Stimulated activated CD8-positive, alpha-beta memory T cell treated with anti-CD3 and anti-CD28 coated beads, Interleukin-12 subunit alpha, Interleukin-12 subunit beta, amount 100 ng/mL, for 4 hours (primary cell): ENCODE data around the gene CFAP20DC.
"Not testable (repeated sequence)": the region's sequence is repeated elsewhere in the genome, so short reads cannot be mapped to it uniquely, and the experiment has no call there.

Experiments
- DNase-seq: peaks from one replicate; pipeline ENCODE4 v3.0.0-alpha.2; 2020; ENCODE audit warnings: low read depth

Gene CFAP20DC

GRCh38 chr3:58867621-58868020, 182.2 kb downstream of the CFAP20DC start:
- DNase-seq, result no peak

- no peak for DNase-seq
Measured at GRCh38 chr3:58866079-58866478, 183.7 kb downstream of the CFAP20DC start.

- DNase-seq, result no peak
Measured at GRCh38 chr3:58864480-58864879, 185.3 kb downstream of the CFAP20DC start.

GRCh38 chr3:58863206-58863605, 186.6 kb downstream of the CFAP20DC start:
- DNase-seq, result no peak

GRCh38 chr3:58861551-58861950, 188.3 kb downstream of the CFAP20DC start:
- no peak for DNase-seq

- DNase-seq, result no peak
Measured at GRCh38 chr3:58858126-58858525, 191.7 kb downstream of the CFAP20DC start.

- no peak for DNase-seq
Measured at GRCh38 chr3:58857402-58857801, 192.4 kb downstream of the CFAP20DC start.

GRCh38 chr3:58848826-58849225, 201.0 kb downstream of the CFAP20DC start:
- no peak for DNase-seq

GRCh38 chr3:58842050-58842747, 207.6 kb downstream of the CFAP20DC start:
- not testable (repeated sequence) for DNase-seq

- DNase-seq, result no peak
Measured at GRCh38 chr3:58840949-58841348, 208.9 kb downstream of the CFAP20DC start.

- DNase-seq, result no peak
Measured at GRCh38 chr3:58839964-58840363, 209.9 kb downstream of the CFAP20DC start.

- DNase-seq, result no peak
Measured at GRCh38 chr3:58839187-58839586, 210.6 kb downstream of the CFAP20DC start.

- no peak for DNase-seq
Measured at GRCh38 chr3:58837856-58838255, 212.0 kb downstream of the CFAP20DC start.

GRCh38 chr3:58837141-58837843, 212.5 kb downstream of the CFAP20DC start:
- DNase-seq, result no peak

- DNase-seq, result no peak
Measured at GRCh38 chr3:58835086-58835485, 214.7 kb downstream of the CFAP20DC start.

GRCh38 chr3:58833491-58833890, 216.3 kb downstream of the CFAP20DC start:
- DNase-seq, result no peak

GRCh38 chr3:58829321-58830000, 220.4 kb downstream of the CFAP20DC start:
- DNase-seq, result no peak

- DNase-seq, result no peak
Measured at GRCh38 chr3:58824777-58825176, 225.0 kb downstream of the CFAP20DC start.

GRCh38 chr3:58824285-58824684, 225.5 kb downstream of the CFAP20DC start:
- no peak for DNase-seq

GRCh38 chr3:58806551-58807244, 243.1 kb downstream of the CFAP20DC start:
- DNase-seq, result not testable (repeated sequence)

- no peak for DNase-seq
Measured at GRCh38 chr3:58804914-58805313, 244.9 kb downstream of the CFAP20DC start.

- no peak for DNase-seq
Measured at GRCh38 chr3:58801541-58801940, 248.3 kb downstream of the CFAP20DC start.
